ENCODE measurements around the gene NEK5.
"Not testable (repeated sequence)": the region's sequence is repeated elsewhere in the genome, so short reads cannot be mapped to it uniquely, and the experiment has no call there.

NEK5 gene

DNA sequence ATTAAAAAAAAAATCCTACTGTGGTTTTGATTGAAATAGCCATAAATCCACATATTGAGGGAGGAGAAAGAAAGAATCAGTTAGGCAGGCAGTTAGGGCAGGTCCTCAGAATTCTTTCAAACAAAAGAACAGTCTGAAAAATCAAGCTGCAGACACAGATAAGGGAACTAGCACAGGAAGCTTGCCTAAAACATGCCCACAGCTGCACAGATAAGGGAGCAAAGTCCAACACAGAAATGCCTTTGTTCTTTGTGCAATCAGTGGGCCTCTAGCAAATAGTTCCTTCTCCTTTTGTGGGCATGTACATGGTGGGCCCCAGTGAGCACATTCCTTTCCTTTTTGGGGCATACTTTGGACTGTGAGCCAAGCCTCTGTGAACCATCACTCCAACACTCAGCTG is 61.6 kb downstream of the NEK5 start:
- DNase-seq (ENCODE audit: low read depth in 2 of 2): no peak

DNA sequence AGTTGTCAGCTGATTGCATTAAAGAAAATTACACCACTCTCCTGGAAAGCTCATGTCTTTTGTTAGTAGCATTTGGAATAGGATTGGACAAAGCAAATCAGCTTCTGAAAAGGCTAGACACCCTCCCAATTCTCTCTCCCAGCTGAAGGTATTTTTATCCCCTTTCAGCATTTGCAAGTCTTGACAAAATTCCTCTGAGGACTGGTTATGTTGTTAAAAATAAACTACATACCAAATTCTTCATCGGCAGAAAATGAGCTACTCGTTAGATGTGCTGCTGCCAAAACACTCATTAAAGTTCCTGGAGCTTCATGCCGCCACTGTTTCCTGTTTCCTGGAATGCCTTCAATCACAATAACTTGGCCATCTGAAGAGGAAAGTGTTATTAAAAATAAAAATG is 67.3 kb downstream of the NEK5 start:
- DNase-seq (ENCODE audit: low read depth in 2 of 2): no peak

- not testable (repeated sequence) for DNase-seq (ENCODE audit: low read depth in 2 of 2)
Observed at GRCh38 chr13:52061064-52061463, 67.8 kb downstream of the NEK5 start.

- DNase-seq (ENCODE audit: low read depth in 2 of 2): no peak
Observed at GRCh38 chr13:52053460-52053859, 75.4 kb downstream of the NEK5 start.

DNA sequence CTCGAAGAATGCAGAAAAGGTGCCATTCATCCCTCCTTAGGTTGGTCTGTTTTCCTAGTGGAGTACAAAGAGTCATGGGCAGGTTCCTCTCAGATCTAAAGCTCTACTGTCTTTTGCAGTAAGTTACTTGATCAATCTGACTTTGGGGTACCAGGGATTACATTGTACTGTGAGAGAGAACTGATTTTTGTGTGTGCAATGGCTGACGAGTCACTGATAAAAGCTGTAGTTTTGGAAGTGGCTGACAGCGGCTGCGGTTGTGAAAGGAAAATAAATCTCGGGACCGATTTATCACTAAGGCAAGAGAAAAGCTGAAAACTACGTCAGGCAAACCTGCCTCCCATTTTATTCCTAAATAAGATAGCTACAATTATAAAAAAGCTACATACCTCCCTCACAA is 77.5 kb downstream of the NEK5 start:
- DNase-seq (ENCODE audit: low read depth in 2 of 2): no peak

GRCh38 chr13:52048516-52048915 is 80.4 kb downstream of the NEK5 start:
- DNase-seq (ENCODE audit: low read depth in 2 of 2): no peak

- DNase-seq (ENCODE audit: low read depth in 2 of 2): no peak
Observed at GRCh38 chr13:52047463-52047862, 81.4 kb downstream of the NEK5 start.

- DNase-seq (ENCODE audit: low read depth in 2 of 2): no peak
Observed at GRCh38 chr13:52043675-52044074, 85.2 kb downstream of the NEK5 start.

DNA sequence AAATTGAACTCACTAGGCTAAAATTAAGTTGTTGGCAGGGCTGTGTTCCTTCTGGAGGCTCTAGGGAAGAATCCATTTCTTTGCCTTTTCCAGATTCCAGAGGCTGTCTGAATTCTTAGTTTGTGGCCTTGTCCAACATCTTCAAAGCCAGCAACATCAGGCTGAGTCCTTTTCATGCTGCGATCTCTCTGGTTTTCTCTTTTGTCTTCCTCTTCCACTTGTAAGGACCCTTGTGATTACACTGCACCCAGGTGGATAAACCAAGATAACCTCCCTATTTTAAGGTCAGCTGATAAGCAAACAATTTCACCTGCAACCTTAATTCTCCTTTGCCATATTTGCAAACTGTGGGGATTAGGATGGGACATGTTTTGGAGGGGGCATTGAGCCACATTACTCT is 92.8 kb downstream of the NEK5 start:
- DNase-seq (ENCODE audit: low read depth in 2 of 2): no peak

GRCh38 chr13:52034616-52035226 is 94.2 kb downstream of the NEK5 start:
- DNase-seq (ENCODE audit: low read depth in 2 of 2): no peak

- no peak for DNase-seq (ENCODE audit: low read depth in 2 of 2)
Observed at GRCh38 chr13:52033039-52033438, 95.8 kb downstream of the NEK5 start.

GRCh38 chr13:52030401-52030800 is 98.5 kb downstream of the NEK5 start:
- DNase-seq (ENCODE audit: low read depth in 2 of 2): not testable (repeated sequence)

- no peak for DNase-seq (ENCODE audit: low read depth in 2 of 2)
Observed at GRCh38 chr13:52029569-52029968, 99.3 kb downstream of the NEK5 start.

GRCh38 chr13:52027832-52028231 is 101.0 kb downstream of the NEK5 start:
- no peak for DNase-seq (ENCODE audit: low read depth in 2 of 2)

- no peak for DNase-seq (ENCODE audit: low read depth in 2 of 2)
Observed at GRCh38 chr13:52026246-52026626, 102.6 kb downstream of the NEK5 start.

DNA sequence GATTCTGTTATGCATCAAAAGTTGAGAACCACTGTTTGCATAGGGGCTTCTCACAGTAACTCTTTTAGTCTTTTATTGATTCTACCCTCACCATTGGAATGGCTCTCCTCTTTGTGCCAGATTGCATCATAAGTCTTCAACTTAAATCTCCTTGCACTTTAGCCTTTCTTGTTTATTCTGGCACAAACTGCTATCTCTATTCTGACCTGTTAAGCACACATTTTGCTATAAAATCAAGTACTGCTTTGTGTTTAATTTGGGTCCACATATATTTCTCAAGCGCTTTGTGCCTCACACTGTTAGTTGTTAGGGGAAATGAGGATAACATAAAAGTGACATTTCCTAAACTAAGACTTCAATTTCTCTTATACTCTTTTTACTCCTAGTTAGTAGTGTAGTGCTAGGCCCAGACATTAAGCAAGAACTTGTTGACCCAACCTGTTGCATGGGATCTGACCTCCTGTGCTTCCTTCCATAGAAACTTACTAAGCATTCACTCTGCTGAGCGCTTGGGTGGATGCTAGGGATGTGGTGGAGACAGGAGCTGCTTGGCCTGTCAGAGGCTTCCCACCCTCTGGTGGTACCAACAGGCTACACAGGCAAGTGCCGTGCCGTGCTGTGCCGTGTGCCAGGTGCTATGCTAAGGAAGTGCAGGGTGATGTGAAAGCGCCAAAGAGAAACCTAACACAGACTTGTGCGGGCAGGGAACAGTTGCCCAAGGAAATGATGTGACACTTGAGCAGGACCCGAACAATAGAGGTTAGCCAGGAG is 103.2 kb downstream of the NEK5 start:
- DNase-seq (ENCODE audit: low read depth in 2 of 2): no peak

DNA sequence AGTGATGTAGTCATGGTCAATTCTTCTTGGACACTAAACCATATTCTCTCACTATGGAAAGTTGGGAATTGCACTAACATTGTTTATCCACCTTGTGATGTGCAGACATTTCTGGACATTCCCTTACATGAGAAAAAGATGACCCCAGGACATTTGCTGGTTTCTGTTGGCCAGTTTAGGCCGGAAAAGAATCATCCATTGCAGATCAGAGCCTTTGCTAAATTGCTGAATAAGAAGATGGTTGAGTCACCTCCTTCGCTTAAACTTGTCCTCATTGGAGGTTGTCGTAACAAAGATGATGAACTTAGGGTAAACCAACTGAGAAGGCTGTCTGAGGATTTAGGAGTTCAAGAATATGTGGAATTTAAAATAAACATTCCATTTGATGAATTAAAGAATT is 104.4 kb downstream of the NEK5 start, which contains the start of gene UTP14C:
Gene UTP14C (plus strand): TSS at position 211 of the 400 bp plus-strand sequence. CDS start 4,114 bp downstream, outside the sequence.
- no peak for DNase-seq (ENCODE audit: low read depth in 2 of 2)

DNA sequence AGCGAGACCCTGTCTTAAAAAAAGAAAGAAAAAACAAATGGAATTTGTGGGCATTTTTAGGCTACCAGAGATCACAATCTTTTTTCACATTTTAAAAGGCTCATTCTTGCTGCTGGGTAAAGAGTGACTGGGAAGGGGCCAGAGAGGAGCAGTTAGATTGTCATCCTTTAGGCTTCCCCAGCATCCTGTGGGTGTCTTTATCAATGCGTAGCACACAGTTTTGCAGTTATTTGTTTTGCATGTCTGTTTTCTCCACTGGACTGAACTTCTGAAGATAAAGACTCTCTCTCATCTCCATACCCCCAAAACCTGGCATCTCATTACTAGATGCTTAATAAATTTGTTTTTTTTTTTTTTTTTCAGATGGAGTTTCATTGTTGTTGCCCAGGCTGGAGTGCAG is 106.5 kb downstream of the NEK5 start:
- no peak for DNase-seq (ENCODE audit: low read depth in 2 of 2)

- no peak for DNase-seq (ENCODE audit: low read depth in 2 of 2)
Observed at GRCh38 chr13:52020191-52020590, 108.7 kb downstream of the NEK5 start.

DNA sequence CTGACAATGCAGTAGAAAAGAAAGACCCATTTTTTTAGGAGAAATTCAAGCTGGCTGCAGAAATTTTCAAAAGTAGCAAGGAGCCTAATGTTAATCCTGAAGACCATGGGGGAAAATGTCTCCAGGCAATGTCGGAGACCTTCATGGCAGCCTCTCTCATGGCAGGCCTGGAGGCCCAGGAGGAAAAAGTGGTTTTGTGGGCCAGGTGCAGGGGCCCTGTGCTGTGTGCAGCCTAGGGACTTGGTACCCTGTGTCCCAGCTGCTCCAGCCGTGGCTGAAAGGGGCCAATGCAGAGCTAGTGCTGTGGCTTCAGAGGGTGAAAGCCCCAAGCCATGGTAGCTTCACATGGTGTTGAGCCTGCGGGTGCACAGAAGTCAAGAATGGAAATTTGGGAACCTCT is 112.6 kb downstream of the NEK5 start:
- no peak for DNase-seq (ENCODE audit: low read depth in 2 of 2)

DNA sequence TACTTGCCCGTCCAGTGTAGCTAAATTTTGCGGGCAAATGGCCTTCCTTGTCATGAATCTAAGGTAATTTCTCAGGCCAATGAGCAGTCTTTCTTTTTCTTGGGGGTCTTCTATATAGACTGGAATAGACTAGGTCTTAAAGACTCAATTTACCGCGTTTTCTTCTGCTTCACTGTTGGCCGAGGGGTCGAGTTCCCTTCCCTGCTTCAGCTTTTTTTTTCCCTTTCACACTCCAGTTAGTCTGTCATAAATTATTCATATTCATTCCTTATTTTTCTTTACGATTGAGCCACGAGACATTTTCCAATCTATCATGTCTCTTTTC is 116.4 kb downstream of the NEK5 start:
- DNase-seq (ENCODE audit: low read depth in 2 of 2): no peak

- peak; percentile 99 to 100 for DNase-seq (ENCODE audit: low read depth in 2 of 2)
Observed at GRCh38 chr13:52011632-52012511, 117.0 kb downstream of the NEK5 start, which contains the start of gene ALG11. Gene ALG11, plus strand, starts transcription at chr13:52012398. Its CDS starts 21 bp downstream, at chr13:52012419.

All from activated CD8-positive, alpha-beta memory T cell treated with anti-CD3 and anti-CD28 coated beads for 4 hours (primary cell).